Measurements from ENCODE around the gene CCN2.

The CCN2 gene, protein sequence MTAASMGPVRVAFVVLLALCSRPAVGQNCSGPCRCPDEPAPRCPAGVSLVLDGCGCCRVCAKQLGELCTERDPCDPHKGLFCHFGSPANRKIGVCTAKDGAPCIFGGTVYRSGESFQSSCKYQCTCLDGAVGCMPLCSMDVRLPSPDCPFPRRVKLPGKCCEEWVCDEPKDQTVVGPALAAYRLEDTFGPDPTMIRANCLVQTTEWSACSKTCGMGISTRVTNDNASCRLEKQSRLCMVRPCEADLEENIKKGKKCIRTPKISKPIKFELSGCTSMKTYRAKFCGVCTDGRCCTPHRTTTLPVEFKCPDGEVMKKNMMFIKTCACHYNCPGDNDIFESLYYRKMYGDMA

DNA sequence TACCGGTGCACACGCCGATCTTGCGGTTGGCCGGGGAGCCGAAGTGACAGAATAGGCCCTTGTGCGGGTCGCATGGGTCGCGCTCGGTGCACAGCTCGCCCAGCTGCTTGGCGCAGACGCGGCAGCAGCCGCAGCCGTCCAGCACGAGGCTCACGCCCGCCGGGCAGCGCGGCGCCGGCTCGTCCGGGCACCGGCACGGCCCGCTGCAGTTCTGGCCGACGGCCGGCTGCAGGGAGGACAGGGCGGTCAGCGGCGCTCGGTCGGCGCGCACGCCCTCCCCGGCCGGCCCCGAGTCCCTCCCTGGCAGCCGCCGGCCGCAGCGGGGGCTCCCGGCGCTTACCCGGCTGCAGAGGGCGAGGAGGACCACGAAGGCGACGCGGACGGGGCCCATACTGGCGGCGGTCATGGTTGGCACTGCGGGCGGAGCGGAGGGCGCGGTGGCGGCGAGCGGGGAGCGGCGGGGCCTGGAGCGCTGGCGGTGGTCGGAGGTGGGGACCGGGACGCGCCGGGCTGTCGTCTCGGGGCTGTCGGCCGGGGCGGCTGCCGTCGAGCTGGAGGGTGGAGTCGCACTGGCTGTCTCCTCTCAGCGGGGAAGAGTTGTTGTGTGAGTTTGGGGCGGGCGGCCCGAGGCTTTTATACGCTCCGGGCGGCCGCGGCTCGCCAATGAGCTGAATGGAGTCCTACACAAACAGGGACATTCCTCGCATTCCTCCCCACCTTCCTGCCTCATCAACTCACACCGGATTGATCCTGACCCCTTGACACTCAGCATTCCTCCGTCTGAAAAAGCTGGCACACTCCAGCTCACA lies at the start of gene CCN2:
TSS of gene CCN2 (minus strand) at position 606 of the 809 bp plus-strand sequence. CDS start at position 406, 200 bp downstream.
- peak; percentile 84 for DNase-seq (ENCODE audit: low spot score)

DNA sequence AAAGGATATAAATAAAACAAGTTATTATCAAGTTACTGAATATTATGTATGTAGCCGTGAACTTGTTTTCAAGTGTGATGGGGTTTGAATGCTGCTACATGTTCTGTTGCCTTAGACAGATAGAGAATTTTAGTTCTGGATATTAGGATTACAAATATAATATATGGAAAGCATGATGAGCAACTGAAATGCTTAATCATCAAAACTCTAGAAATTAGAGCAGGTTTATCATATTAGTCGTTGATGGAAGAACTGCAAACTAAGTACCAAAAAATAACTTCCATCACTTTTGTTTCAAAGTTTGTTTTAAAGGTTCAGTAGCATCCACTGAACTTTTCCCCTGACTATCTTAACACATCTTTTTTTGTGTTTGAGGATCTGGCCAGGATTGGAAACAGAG lies 49.1 kb upstream of the CCN2 start:
- no peak for DNase-seq (ENCODE audit: low spot score)

DNA sequence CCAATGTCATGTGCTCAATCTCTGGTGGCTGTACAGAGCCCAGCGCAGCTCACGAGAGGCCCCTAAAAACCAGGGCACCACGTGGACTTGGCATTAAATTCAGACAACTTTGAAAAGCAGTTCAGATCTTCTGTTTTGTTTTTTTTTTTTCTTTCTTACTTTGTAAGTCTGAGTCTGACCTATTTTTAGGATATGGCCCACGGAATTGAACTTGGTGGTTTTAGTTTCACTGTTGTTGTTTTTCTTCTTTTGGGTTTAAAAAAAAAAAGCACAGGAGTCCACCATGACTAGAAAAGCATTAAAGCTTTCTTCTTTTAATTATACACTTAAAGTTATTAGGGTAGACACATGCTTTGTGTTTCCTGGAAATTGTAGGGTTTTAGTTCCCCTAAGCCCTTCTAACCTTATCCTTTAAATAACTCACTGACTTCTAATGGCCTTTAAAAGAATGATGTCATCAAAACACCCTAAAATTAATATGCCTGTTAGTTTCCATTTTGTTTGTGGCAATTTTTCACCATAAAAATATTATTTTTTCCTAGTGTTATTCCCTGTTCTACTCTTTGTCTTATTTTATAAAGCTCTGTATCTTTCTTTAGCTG lies 48.5 kb upstream of the CCN2 start:
- DNase-seq (ENCODE audit: low spot score): no peak

DNA sequence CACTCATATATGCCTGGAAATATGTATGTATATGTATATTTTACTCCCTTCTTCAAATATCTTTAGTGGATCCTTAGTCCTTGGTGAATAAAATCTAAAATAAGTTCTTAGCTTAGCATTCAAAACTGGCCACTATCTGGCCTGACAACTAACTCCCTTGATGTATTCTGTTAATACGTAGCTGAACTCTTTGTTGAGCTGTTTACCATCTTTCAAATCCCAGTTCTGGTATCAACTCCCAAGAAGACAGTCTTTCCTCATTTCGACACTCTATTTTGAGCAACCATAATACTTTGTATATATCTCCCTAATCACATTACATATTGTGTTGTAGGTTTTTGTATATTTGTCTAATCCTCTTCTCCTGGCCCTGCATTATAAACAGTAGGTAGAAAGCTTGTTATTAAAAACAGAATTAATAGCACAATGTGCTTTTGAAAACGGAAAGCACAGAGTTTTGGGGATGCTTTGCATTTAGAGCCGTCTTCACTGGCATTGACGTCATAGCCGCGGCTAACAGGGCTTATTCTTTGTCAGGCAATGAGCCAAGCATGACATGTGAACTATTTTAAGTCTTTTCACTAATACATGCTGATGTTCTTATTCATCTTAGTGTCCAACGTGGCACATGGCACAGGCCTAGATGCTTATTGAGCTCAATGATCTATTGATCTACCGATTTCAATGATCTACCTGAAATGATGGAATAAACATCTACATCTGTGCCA lies 47.2 kb upstream of the CCN2 start:
- no peak for DNase-seq (ENCODE audit: low spot score)

DNA sequence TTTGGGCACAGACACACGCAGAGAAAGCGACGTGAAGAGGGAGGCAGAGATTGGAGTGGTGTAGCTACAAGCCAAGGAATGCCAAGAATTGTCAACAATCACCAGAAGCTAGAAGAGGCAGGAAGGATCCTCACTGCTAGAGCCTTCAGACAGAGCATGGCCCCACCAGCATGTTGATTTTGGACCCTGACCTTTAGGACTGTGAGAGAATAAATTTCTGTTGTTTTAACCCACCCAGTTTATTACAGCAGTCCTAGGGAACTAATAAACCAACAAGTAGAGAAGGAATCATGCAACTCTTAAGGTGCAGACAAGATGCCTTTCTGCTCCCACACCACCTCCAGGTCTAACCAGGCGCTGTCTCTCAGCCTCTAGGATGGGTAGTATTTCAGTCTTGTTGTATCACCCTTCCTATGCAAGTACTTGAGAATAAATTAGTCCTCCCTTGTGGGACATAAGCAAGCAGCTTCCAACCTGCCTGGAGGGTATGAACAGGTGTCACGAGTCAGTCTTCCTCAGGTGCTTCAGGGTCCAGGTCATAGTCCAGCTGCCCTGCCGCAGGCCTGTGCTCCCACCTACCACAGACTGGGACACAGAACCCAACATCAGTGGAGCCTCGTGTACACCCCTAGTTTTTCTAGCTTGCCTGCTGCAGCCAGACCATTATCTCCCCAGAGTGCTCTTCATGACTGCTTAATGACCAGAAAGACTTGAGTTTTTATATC lies 46.4 kb upstream of the CCN2 start:
- DNase-seq (ENCODE audit: low spot score): no peak

DNA sequence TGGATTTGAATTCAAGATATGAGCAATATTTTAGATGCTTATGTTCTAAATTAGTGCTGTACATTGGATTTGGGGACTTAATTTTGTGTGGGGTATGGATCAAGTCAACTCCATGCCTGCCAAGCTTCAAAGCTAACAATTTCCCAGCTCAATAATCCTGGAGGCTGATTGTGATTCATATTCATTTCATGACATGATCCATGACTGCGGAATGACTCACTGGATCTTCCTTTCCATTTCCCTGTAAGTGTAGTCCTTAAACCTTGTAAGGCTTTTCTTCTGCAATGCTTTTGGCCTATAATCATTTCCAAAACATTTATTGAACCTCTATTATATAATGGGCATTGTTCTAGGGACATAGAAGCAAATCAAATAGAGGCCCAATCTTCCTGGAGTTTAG lies 44.7 kb upstream of the CCN2 start:
- peak; percentile 86 for DNase-seq (ENCODE audit: low spot score)

DNA sequence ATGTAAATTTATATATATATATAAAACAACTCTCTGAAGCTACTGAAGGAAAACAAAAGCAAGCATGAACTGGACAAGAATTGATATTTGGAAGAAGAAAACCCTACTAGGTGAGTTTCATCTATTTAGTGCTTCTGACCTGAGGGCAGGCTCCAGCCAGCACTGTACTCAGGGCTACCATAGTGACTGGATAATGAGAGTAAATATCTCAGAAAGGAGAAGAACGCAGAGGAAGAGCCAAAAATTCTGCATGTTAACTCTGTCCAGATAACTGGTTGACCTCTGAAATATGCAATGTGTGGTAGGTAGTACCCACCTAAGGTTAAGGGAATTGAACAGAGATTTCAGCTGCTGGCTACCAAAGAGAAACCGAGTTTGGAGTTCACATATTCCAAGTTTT lies 41.4 kb upstream of the CCN2 start:
- no peak for DNase-seq (ENCODE audit: low spot score)

DNA sequence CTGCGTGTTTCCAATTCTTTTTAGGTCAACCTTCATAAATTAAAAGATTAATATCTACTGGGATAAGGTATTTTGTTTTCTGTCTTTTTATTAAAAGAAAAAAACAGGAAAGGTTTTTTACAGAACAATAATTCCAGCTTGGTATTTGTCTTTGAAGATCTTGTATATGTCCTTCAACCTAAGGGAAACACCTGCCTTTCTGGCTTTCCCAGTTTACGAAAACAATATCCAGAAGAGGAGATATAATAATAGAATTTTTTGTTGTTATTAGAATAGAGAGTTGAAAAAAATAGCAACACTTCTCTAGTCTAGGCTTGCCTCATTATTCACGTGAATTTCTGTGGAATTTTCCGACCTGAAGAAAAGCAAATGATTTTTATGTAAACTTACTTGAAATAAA lies 37.9 kb upstream of the CCN2 start:
- no peak for DNase-seq (ENCODE audit: low spot score)

DNA sequence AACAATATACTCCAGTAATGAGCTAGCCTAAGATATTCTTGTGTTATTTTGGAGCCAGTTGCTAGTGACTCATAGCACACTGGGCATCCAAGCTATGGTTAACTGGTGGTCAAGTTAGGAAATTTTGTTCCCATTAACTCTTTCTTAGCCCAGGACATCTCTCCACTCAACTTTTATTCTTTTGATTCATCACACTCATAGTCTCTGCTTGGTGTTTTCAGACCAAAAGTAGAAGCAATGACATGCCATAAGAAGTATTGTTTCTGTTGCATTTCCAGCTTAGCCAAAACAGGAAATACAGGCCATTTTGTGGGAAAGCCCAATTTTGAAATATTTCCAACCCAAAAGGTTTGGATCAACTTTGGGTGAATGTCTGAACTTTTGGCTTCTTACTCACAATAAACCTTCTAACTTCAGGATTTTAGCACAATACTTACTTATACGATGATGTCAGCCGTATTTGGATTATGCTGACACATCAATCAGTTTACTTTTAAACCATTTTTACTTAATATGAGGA lies 31.6 kb upstream of the CCN2 start:
- no peak for DNase-seq (ENCODE audit: low spot score)

DNA sequence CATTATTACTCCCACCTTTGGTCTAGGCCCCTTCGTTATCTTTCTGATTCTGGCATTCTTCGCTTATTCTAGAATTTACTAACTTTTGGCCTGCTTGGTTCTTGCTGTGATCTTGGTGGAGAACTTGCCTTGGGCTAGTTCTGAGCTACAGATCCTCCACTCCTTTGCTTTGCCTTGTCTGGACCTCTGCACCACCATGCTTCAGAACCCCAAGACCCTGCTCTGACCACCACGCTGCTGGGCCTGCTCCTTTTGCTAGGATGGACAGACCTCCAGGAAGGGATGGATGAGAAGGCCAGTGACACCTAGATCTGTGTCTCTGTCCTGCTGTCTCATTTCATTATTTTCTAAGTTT lies 30.4 kb upstream of the CCN2 start:
- no peak for DNase-seq (ENCODE audit: low spot score)

DNA sequence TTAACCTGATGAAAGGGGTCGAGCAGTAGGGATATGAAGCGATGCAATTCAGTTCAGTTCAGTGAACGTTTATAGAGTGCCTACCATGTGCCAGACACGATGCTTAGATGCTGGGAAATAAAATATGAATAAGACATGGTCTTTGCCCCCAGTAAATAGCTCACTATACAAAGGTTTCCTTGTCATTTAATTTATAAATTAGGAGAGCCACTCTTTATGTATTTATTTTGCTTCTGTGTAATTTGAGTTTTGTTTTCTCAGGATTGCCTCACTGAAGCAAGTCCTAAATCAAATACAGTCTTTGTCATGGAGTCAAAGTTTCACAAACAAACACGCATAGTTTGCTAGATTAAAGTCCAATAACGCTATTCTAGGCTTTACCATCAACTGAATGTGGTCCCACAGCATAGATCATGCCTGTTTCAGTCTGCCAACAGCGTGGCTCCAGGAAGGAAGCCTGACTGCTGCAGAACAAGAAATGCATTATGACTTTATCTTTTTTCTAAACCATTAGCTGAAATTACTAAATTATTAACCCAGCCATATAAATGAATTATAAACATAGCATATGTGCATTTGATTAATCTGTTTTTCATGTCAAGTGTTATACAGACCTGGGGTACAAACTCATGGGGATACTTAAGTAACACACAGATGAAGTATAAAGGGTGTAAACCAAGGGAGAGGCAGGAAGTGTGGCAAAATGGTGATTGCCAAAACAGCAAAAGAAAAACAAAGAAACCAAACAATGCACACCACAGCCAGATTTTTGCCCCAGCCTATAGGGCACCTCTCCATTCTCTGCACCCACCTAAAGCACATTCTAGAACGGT lies 29.8 kb upstream of the CCN2 start:
- DNase-seq (ENCODE audit: low spot score): no peak

DNA sequence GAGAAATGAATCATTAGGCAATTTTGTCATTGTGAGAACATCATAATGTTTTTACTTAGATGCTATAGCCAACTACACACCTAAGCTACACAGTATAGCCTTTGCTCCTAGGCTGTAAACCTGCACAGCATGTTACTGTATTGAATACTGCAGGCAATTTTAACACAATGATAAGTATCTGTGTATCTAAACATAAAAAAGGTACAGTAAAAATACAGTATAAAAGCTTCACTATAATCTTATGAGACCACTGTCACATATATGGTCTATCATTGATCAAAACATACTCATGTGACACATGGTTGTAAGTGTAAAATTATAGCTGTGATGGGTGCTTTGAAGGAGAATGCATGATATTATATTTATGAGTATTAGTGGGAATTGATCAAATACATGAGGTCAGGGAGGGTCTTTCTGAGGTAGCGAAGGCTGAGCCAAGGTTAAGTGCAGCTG lies 29.2 kb upstream of the CCN2 start:
- no peak for DNase-seq (ENCODE audit: low spot score)

DNA sequence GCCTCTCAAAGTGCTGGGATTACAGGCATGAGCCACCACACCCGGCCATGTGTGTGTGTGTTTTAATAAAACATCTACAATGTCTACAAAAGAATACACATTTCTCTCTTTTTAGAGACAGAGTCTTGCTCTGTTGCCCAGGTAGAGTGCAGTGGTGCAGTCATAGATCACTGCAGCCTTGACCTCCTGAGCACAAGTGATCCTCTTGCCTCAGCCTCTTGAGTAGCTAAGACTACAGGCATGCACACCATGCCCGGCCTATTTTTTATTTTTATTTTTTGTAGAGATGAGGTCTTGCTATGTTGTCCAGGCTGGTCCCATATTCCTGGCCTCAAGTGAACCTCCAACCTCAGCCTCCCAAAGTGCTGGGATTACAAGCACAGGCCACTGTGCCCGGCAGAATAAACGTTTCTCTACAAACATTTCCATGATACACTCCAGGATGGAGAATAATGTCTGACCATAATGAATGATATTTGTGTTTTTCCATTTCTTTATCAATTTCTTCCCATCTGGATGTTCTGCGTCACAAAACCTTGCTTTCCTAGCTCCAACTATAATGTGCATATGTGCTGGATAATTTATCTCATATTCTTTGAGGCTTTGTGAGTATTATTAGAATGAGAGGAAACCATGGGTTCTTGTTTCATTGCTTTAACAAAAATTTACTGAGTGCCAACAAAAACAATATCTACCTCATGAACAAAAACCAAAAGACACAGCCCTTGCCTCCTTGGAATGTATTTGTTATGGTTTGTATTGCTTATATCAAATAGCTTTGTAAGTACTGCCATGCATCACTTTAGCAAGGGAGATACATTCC lies 28.6 kb upstream of the CCN2 start:
- no peak for DNase-seq (ENCODE audit: low spot score)

DNA sequence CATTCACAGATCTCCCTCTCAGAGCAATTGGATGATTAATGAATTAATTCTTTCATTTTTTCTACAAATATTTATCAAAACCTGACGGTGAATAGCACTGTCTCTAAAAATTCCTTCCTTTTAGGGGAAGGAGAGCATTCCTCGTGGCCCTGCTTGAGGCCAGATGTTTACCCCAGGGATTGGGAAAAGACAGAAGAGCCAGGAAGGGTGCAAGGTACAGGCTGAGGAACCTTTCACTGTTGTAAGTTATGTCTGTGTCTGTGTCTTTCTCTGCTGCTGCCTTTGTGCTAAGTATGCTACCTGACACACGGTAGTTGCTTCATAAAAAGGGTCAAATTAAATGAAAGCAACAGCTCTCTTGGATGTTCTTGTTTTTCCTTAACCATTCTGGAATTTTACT lies 27.4 kb upstream of the CCN2 start:
- DNase-seq (ENCODE audit: low spot score): no peak

DNA sequence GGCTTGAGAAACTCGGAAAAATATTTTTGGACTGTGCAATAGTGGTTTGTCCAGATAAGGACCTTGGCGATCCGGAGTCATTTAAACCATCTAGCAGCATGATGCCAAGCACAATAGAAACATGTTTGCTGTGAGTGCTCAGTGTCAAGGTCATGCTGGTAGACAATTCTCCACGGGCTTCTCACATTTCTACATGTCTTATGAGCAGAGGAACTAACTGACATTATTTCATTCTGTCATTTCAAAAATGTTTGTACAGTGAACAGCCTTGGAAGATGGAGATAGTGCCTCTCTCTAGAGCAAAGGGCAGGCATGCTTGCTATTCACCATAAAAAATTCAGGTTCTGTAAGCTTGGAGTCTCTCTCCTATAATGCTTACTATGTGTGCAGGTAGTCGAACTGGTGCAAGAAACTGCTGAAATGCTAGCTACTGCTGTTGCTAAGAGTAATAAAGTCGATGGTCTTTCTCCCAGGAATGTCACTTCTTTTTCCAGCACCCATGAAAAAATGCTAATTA lies 25.4 kb upstream of the CCN2 start:
- no peak for DNase-seq (ENCODE audit: low spot score)

DNA sequence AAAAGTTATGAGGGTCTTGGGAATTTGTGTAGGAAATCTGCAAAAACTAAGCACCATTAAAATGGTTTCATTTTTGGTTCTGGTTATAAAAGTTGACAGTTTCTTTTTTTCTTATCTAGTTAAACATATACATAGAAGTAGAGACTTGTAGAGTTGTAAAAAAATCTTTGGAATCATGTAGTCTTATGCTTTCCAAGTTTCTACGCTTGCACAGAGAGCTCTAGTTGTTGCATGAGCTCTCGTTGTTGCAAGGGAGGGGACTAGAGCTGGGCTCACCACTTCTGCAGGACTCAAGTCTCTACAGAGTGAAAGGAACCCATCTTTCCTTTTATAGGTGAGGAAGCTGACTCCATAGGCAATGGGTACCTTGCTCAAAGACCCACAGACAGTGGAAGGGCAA lies 21.6 kb upstream of the CCN2 start:
- no peak for DNase-seq (ENCODE audit: low spot score)

DNA sequence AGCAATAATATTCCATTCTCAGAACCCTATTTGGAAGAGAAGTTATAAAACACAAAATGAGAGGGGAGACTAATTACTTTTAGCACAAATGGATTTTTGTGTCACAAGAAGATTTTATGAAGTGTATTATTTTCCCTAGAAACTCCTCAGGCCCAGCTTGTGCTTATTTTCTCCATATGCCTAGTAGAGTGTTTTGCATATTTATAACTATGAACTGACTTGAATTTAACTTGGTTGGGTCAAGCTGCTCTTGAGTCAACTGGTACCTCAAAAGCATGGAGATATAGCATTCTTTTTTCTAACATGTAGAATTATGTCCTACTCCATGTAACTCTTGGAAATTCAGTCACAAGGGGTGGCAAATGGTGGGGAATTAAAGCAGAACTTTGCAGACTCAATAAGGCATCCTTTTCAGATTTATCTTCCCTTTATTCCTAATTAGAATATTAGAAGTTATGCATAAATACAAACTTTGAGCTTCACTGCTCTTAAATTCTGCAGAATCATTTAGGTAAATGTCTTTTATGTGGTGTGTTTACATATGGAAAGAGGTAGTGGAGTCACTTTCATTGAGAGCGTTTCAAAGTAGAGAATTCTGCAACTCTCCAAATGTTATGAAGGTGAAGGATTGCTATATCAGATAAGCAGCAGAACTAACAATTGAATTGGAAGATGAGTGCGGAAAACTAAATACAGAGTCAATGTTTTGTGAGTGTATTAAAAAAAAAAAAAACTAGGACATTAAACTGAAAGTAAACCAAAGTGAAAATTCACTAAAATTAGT lies 19.1 kb upstream of the CCN2 start:
- no peak for DNase-seq (ENCODE audit: low spot score)

DNA sequence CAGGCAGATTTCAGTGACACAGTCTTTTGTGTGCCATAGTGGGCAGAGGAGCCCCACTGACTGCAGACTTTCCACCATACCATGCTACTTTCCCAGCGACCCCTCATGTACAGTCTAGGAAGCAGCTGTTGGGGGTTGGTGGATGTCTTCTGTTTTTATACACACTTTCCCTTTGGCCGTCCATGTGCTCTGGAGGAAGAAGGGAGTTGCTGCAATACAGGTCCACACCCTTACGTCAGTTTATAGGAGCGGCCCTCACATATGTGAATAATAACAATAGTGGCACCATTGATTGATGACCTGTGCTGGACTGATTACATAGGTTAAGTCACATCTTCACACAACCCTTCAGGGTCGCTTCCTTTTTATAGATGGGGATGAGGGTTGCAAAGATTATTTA lies 17.5 kb upstream of the CCN2 start:
- no peak for DNase-seq (ENCODE audit: low spot score)

DNA sequence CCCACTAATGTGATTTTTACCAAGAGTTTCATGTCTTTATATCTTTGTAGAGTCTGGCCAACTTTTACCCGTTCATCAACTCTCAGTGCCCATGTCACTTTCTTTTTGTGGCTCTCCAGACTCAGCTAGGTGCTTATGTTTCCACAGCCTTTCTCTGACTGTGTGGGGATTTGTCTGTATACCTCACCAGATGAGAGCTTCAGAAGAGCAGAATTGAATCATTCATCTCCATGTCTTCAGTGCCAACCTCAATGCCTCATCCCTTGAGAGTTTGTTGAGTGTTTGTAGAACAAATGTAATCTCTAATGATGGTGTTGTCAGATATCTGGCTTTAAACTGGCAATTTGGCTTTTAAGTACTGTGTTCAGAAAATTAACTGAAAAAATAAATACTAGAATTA lies 16.8 kb upstream of the CCN2 start:
- no peak for DNase-seq (ENCODE audit: low spot score)

Measured in RKO (cell line).